K562 (cell line): ENCODE data around the gene SLC25A33. TPM values are rescaled to one million over a fixed set of nuclear protein-coding genes. Genes with fewer than 3 reads are reported as not detected.

Experiments used
- ATF7 ChIP-seq: fragments of 450-650 bp; IDR thresholded peaks from 2 replicates; pipeline ENCODE4 v1.7.1; 2014; ENCODE audit warnings: mild to moderate bottlenecking, moderate library complexity
- CTBP1 ChIP-seq: fragments of 450-650 bp; IDR thresholded peaks from 2 replicates; pipeline ENCODE4 v1.6.1; 2016; ENCODE audit warnings: borderline replicate concordance
- HNRNPLL ChIP-seq: fragments of 200-400 bp; formaldehyde crosslinking; IDR thresholded peaks from 2 replicates; pipeline ENCODE4 v1.6.1; 2017; ENCODE audit warnings: low read length, low read depth, mild to moderate bottlenecking; ENCODE audit not compliant: poor library complexity, severe bottlenecking
- KAT7 ChIP-seq: sonication (generic); formaldehyde crosslinking; IDR thresholded peaks from 2 replicates; pipeline ENCODE4 v1.8.0; 2022; ENCODE audit warnings: missing genetic modification reagents, mild to moderate bottlenecking, borderline replicate concordance
- MTF1 ChIP-seq: fragments of 250-450 bp; sonication (Bioruptor Pico); IDR thresholded peaks from 2 replicates; pipeline ENCODE4 v1.9.0; 2021; ENCODE audit warnings: moderate library complexity, mild to moderate bottlenecking, inconsistent platforms, borderline replicate concordance
- NFIC ChIP-seq: fragments of 450-650 bp; IDR thresholded peaks from 2 replicates; pipeline ENCODE4 v1.6.1; 2017; ENCODE audit warnings: mild to moderate bottlenecking, inconsistent platforms
- POLR2H ChIP-seq: IDR thresholded peaks from 2 replicates; pipeline ENCODE4 v1.6.1; 2016; ENCODE audit warnings: missing genetic modification characterization, low read depth, mild to moderate bottlenecking, control low read depth, missing compliant biosample characterization, moderate library complexity
- PTRF ChIP-seq: fragments of 450-650 bp; IDR thresholded peaks from 2 replicates; pipeline ENCODE4 v1.6.1; 2016; ENCODE audit warnings: mild to moderate bottlenecking, missing genetic modification characterization, missing compliant biosample characterization
- RFX1 ChIP-seq: fragments of 450-650 bp; IDR thresholded peaks from 2 replicates; pipeline ENCODE4 v1.6.1; 2016; ENCODE audit warnings: mild to moderate bottlenecking, moderate library complexity
- SIN3A ChIP-seq, 2 experiments: fragments of 150-350 bp in 1 of 2; IDR thresholded peaks; 2 replicates each; pipeline ENCODE4 v1.6.1; 2011 to 2016; ENCODE audit warnings: borderline replicate concordance in 2 of 2, low read depth in 2 of 2, low read length in 2 of 2, mild to moderate bottlenecking in 2 of 2, moderate library complexity in 2 of 2; ENCODE audit not compliant: control insufficient read depth in 1 of 2
- SUPT5H ChIP-seq: fragments of 450-650 bp; IDR thresholded peaks from 2 replicates; pipeline ENCODE4 v1.6.1; 2016
- polyA plus RNA-seq, 8 experiments: library from polyadenylated mRNA; depleted of rRNA in 4 of 8; stranded (reverse) in 5 of 8; unstranded in 3 of 8; fragments of >200 nt; fragmentation: Nextera tagmentation in 2 of 8; fragmentation: Illumina TruSeq in 1 of 8; extraction: Ambion mirVana in 2 of 8; extraction: Trizol in 1 of 8; gene quantifications; 2 replicates each; pipeline versions ENCODE4 v1.2.1 to v1.2.3, GENCODE V29; 2011 to 2014; ENCODE audit warnings: inconsistent platforms in 1 of 8, missing spikeins in 1 of 8
- total RNA-seq, 7 experiments: library from RNA; depleted of rRNA in 6 of 7; stranded (reverse); fragments of >200 nt in 6 of 7; fragmentation: Illumina TruSeq in 2 of 7; extraction: Trizol in 2 of 7; gene quantifications; 2 replicates each; pipeline versions ENCODE4 v1.2.1 to v1.2.3, GENCODE V29; 2011 to 2021; ENCODE audit warnings: low replicate concordance in 1 of 7
- TF ChIP-seq, protein P1 (sequence below): IDR thresholded peaks from 2 replicates; pipeline ENCODE4 v1.6.1; 2011; ENCODE audit not compliant: insufficient read length; ENCODE audit errors: extremely low read depth
- TF ChIP-seq, protein P2 (sequence below): fragments of 200-800 bp; sonication (Bioruptor generic); IDR thresholded peaks from 2 replicates; pipeline ENCODE4 v1.6.1; 2017; ENCODE audit warnings: missing genetic modification characterization, missing compliant biosample characterization
- TF ChIP-seq, protein P3 (sequence below): sonication (generic); formaldehyde crosslinking; IDR thresholded peaks from 2 replicates; pipeline ENCODE4 v1.8.1; 2023; ENCODE audit warnings: mild to moderate bottlenecking, missing genetic modification reagents
- TF ChIP-seq, protein P4 (sequence below): fragments of 450-650 bp; IDR thresholded peaks from 2 replicates; pipeline ENCODE4 v1.6.1; 2016; ENCODE audit warnings: low read depth, mild to moderate bottlenecking, moderate library complexity

SLC25A33 gene
- total and polyA plus RNA-seq, 9 of the 15 experiments (the other 6 are each of a cell fraction or from before 2014, with no cell fraction given): 3.2 to 23.5 (median 17.5) TPM

DNA sequence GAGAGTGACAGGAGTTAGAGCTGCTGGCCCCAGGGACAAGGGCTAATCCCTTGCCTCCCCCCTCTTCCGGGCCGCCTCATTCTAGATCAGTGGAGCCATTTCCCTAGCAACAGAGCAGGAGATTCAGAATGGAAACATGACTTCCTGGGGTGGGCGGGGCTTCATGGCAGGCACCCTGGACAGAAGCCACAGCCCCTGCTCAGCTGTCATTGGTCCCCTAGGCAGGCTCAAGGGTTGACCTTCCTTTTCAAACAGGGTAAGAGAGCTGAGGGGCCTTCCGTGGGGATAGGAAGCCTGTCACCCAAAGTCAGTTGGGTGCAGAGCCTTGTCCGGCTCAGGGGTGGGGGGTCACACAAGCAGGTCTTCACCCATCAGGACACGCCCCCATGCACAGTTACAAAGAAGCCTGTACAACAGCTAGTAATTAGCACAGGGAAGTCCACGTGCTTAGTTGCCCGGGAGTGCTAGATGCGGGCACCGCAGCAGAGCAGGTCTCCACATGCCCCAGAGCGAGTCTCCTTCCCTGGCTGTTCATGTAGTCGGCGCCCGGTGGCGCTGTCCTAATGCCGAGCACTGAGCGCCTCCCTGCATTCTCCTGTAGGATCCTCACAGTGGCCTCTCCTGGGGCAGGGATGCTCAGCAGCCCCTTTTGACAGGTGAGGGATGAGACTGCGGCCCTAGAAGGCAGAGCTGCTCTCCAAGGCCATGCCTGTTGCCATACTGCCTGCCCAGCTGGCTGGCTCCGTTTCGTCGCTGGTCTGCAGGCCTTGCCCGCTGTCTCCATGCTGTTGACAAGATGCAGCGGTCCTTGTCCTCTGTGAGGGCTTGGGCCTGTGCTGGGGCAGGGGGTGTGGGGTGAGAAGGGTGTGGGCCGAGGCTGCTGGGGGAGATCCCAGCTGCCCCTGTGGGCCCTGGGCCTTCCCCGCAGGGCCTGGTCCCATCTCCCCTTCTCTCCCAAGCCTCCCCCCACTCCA is 54.5 kb downstream of the SLC25A33 start (continued):
- TF ChIP-seq, protein P1, sequence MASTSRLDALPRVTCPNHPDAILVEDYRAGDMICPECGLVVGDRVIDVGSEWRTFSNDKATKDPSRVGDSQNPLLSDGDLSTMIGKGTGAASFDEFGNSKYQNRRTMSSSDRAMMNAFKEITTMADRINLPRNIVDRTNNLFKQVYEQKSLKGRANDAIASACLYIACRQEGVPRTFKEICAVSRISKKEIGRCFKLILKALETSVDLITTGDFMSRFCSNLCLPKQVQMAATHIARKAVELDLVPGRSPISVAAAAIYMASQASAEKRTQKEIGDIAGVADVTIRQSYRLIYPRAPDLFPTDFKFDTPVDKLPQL: no peak
- TF ChIP-seq HNRNPLL (no peak), ATF7 (peak; percentile 42; the same call in 1 of the 2 replicates), POLR2H (tag) (no peak), MTF1 (CRISPR knock-in tag) (no peak), KAT7 (CRISPR knock-in tag) (no peak), RFX1 (peak; percentile 90), NFIC (0 out of 2 replicates have a peak, but pooled peaks have one; percentile 9), PTRF (tag) (no peak), SUPT5H (no peak), CTBP1 (no peak), SIN3A (IDR thresholded peaks at IDR 0.05; ENCODE audit: borderline replicate concordance in 2 of 2, control insufficient read depth in 1 of 2, low read depth in 2 of 2, low read length in 2 of 2) (peak in 1 of 2 experiments; percentile 85; a peak in 1 of 4 replicates)
- TF ChIP-seq, protein P2, sequence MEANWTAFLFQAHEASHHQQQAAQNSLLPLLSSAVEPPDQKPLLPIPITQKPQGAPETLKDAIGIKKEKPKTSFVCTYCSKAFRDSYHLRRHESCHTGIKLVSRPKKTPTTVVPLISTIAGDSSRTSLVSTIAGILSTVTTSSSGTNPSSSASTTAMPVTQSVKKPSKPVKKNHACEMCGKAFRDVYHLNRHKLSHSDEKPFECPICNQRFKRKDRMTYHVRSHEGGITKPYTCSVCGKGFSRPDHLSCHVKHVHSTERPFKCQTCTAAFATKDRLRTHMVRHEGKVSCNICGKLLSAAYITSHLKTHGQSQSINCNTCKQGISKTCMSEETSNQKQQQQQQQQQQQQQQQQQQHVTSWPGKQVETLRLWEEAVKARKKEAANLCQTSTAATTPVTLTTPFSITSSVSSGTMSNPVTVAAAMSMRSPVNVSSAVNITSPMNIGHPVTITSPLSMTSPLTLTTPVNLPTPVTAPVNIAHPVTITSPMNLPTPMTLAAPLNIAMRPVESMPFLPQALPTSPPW (CRISPR knock-in tag): peak; percentile 95
- TF ChIP-seq, protein P3, sequence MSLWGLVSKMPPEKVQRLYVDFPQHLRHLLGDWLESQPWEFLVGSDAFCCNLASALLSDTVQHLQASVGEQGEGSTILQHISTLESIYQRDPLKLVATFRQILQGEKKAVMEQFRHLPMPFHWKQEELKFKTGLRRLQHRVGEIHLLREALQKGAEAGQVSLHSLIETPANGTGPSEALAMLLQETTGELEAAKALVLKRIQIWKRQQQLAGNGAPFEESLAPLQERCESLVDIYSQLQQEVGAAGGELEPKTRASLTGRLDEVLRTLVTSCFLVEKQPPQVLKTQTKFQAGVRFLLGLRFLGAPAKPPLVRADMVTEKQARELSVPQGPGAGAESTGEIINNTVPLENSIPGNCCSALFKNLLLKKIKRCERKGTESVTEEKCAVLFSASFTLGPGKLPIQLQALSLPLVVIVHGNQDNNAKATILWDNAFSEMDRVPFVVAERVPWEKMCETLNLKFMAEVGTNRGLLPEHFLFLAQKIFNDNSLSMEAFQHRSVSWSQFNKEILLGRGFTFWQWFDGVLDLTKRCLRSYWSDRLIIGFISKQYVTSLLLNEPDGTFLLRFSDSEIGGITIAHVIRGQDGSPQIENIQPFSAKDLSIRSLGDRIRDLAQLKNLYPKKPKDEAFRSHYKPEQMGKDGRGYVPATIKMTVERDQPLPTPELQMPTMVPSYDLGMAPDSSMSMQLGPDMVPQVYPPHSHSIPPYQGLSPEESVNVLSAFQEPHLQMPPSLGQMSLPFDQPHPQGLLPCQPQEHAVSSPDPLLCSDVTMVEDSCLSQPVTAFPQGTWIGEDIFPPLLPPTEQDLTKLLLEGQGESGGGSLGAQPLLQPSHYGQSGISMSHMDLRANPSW (CRISPR knock-in tag): no peak
- TF ChIP-seq, protein P4, sequence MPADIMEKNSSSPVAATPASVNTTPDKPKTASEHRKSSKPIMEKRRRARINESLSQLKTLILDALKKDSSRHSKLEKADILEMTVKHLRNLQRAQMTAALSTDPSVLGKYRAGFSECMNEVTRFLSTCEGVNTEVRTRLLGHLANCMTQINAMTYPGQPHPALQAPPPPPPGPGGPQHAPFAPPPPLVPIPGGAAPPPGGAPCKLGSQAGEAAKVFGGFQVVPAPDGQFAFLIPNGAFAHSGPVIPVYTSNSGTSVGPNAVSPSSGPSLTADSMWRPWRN: no peak
